Mesodermal cell (in vitro differentiated cells): ENCODE results near the gene AIFM3.

Experiments
- H3K27ac ChIP-seq: 2 replicates; pipeline ENCODE4 v1.7.0; 2013; ENCODE audit warnings: mild to moderate bottlenecking, low read depth, low read length, moderate library complexity; ENCODE audit not compliant: severe bottlenecking
- H3K36me3 ChIP-seq: 2 replicates; pipeline ENCODE4 v1.7.1; 2013; ENCODE audit warnings: mild to moderate bottlenecking, low read length, moderate library complexity; ENCODE audit not compliant: control insufficient read depth, insufficient read depth
- H3K4me1 ChIP-seq: one replicate; pipeline ENCODE4 v1.7.1; 2013; ENCODE audit warnings: mild to moderate bottlenecking, low read length; ENCODE audit not compliant: insufficient read depth, control insufficient read depth, poor library complexity, severe bottlenecking
- H3K4me3 ChIP-seq: 2 replicates; pipeline ENCODE4 v1.7.0; 2013; ENCODE audit warnings: low read length, control low read depth, mild to moderate bottlenecking; ENCODE audit not compliant: insufficient read depth, poor library complexity, severe bottlenecking; ENCODE audit errors: extremely low read depth
- H3K9me3 ChIP-seq: 2 replicates; pipeline ENCODE4 v1.7.1; 2013; ENCODE audit warnings: mild to moderate bottlenecking, low read length, moderate library complexity; ENCODE audit not compliant: control insufficient read depth
- WGBS, 2 experiments: methylation state at CpG; one replicate each; pipeline ENCODE4 v1.1.5; 2013; ENCODE audit warnings: missing lambda C conversion rate in 2 of 2; ENCODE audit not compliant: insufficient coverage in 2 of 2; 5-methylcytosine and 5-hydroxymethylcytosine counted together

AIFM3 gene

GRCh38 chr22:20987375-20987774 lies 20.3 kb downstream of the AIFM3 start:
- Histone ChIP-seq H3K4me3 (no peak overlapping the region), H3K27ac (no peak overlapping the region), H3K9me3 (no peaks in the 10 kb centered on the region), H3K36me3 (peaks cover 70% of the 10 kb centered on the region), H3K4me1 (peaks cover 7% of the 10 kb centered on the region)
- WGBS, 2 experiments, result 95 to 98% methylated on average over 6 to 12 of the region's 14 CpGs

- H3K4me3 ChIP-seq, result no peak overlapping the region
- H3K4me1 ChIP-seq, result no peaks in the 10 kb centered on the region
- peaks cover 73% of the 10 kb centered on the region for H3K36me3 ChIP-seq
- H3K27ac ChIP-seq, result no peak overlapping the region
- 82 to 94% methylated on average over 10 to 13 of the region's 16 CpGs for WGBS, 2 experiments
- H3K9me3 ChIP-seq, result no peaks in the 10 kb centered on the region
Observed at GRCh38 chr22:20988573-20989322, 21.7 kb downstream of the AIFM3 start.

- peaks cover 69% of the 10 kb centered on the region for H3K36me3 ChIP-seq
- H3K9me3 ChIP-seq, result no peaks in the 10 kb centered on the region
- H3K4me3 ChIP-seq, result no peak overlapping the region
- H3K4me1 ChIP-seq, result no peaks in the 10 kb centered on the region
- no peak overlapping the region for H3K27ac ChIP-seq
- 85 to 90% methylated on average over 6 to 11 of the region's 17 CpGs for WGBS, 2 experiments
Observed at GRCh38 chr22:20989323-20990138, 22.5 kb downstream of the AIFM3 start.

GRCh38 chr22:20990184-20991180 lies 23.4 kb downstream of the AIFM3 start:
- Histone ChIP-seq H3K9me3 (no peaks in the 10 kb centered on the region), H3K36me3 (peaks cover 64% of the 10 kb centered on the region), H3K4me1 (no peaks in the 10 kb centered on the region), H3K4me3 (no peak overlapping the region), H3K27ac (no peak overlapping the region)
- WGBS, 2 experiments, result 93 to 95% methylated on average over 20 of the region's 21 CpGs

- 95% methylated on average over 20 to 22 of the region's 24 CpGs for WGBS, 2 experiments
- no peak overlapping the region for H3K4me3 ChIP-seq
- no peaks in the 10 kb centered on the region for H3K4me1 ChIP-seq
- H3K36me3 ChIP-seq, result peaks cover 64% of the 10 kb centered on the region
- H3K9me3 ChIP-seq, result no peaks in the 10 kb centered on the region
- no peak overlapping the region for H3K27ac ChIP-seq
Observed at GRCh38 chr22:20991252-20992055, 24.4 kb downstream of the AIFM3 start.

GRCh38 chr22:20992056-20992442 lies 25.0 kb downstream of the AIFM3 start:
- Histone ChIP-seq H3K27ac (no peak overlapping the region), H3K36me3 (peaks cover 65% of the 10 kb centered on the region), H3K4me3 (no peak overlapping the region), H3K9me3 (no peaks in the 10 kb centered on the region), H3K4me1 (no peaks in the 10 kb centered on the region)
- 97 to 100% methylated on average over 5 to 6 of the region's 7 CpGs for WGBS, 2 experiments

- H3K4me3 ChIP-seq, result no peak overlapping the region
- H3K27ac ChIP-seq, result no peak overlapping the region
- H3K4me1 ChIP-seq, result no peaks in the 10 kb centered on the region
- 88 to 91% methylated on average over 10 to 21 of the region's 21 CpGs for WGBS, 2 experiments
- H3K9me3 ChIP-seq, result no peaks in the 10 kb centered on the region
- H3K36me3 ChIP-seq, result peaks cover 66% of the 10 kb centered on the region
Observed at GRCh38 chr22:20992456-20993303, 25.6 kb downstream of the AIFM3 start.

- Histone ChIP-seq H3K36me3 (peaks cover 62% of the 10 kb centered on the region), H3K4me3 (no peak overlapping the region), H3K9me3 (no peaks in the 10 kb centered on the region), H3K4me1 (no peaks in the 10 kb centered on the region), H3K27ac (no peak overlapping the region)
- 96 to 97% methylated on average over 25 to 29 of the region's 29 CpGs for WGBS, 2 experiments
Observed at GRCh38 chr22:20993304-20994127, 26.5 kb downstream of the AIFM3 start.
